BE2C (cell line): ENCODE data around the gene CCDC157.

Source experiments
- DNase-seq: peaks from one replicate; pipeline ENCODE4 v3.0.0-alpha.2; 2020
- H3K27me3 ChIP-seq: fragments of 250-450 bp; sonication (Bioruptor Pico); 2 replicates; pipeline ENCODE4 v1.5.1; 2020; ENCODE audit warnings: mild to moderate bottlenecking
- H3K36me3 ChIP-seq: fragments of 250-450 bp; sonication (Bioruptor Pico); 2 replicates; pipeline ENCODE4 v1.5.1; 2020; ENCODE audit warnings: mild to moderate bottlenecking
- H3K4me1 ChIP-seq: fragments of 250-450 bp; sonication (Bioruptor Pico); 2 replicates; pipeline ENCODE4 v1.5.1; 2020
- H3K4me3 ChIP-seq: 2 replicates; pipeline ENCODE4 v1.5.1; 2011; ENCODE audit warnings: low read depth, low read length
- H3K9me3 ChIP-seq: fragments of 250-450 bp; sonication (Bioruptor Pico); 2 replicates; pipeline ENCODE4 v1.5.1; 2020
- TF ChIP-seq, protein P1 (sequence below): IDR thresholded peaks from 2 replicates; pipeline ENCODE4 v1.5.1; 2012; ENCODE audit warnings: mild to moderate bottlenecking, low read depth, low read length

CCDC157 gene

DNA sequence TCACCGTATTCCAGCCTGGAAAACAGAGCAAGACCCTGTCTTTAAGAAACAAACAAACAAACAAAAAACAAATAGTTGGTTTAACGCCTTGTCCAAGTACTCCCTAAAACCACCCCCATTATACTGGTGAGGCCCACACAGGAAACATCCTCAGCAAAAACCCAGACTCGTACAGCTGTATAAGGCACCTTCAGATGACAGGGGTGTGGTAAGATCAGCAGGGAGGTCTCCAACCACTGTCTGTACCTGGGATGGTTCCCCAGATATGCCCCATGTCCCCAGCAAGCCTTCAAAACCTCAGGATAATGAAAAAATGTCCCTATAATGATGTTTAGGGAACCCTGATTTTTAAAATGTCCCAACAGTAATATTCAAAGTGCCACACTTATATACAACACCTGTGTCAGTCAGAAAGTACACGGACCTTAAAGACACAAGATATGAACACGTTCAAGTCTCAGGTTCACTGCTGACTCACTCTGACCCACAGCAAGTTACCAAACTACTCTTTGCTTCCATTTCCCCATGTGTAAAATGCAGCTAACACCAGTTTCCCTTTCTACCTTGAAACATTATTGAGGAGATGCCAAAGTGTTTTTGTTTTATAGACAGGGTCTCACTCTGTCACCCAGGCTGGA lies 9.4 kb upstream of the CCDC157 start:
- DNase-seq = no peak
- TF ChIP-seq, protein P1, sequence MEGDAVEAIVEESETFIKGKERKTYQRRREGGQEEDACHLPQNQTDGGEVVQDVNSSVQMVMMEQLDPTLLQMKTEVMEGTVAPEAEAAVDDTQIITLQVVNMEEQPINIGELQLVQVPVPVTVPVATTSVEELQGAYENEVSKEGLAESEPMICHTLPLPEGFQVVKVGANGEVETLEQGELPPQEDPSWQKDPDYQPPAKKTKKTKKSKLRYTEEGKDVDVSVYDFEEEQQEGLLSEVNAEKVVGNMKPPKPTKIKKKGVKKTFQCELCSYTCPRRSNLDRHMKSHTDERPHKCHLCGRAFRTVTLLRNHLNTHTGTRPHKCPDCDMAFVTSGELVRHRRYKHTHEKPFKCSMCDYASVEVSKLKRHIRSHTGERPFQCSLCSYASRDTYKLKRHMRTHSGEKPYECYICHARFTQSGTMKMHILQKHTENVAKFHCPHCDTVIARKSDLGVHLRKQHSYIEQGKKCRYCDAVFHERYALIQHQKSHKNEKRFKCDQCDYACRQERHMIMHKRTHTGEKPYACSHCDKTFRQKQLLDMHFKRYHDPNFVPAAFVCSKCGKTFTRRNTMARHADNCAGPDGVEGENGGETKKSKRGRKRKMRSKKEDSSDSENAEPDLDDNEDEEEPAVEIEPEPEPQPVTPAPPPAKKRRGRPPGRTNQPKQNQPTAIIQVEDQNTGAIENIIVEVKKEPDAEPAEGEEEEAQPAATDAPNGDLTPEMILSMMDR = no peak
- Histone ChIP-seq H3K27me3 (no peaks in the 10 kb centered on the region), H3K4me1 (no peaks in the 10 kb centered on the region), H3K9me3 (no peaks in the 10 kb centered on the region), H3K4me3 (no peak overlapping the region), H3K36me3 (peaks cover 77% of the 10 kb centered on the region)

DNA sequence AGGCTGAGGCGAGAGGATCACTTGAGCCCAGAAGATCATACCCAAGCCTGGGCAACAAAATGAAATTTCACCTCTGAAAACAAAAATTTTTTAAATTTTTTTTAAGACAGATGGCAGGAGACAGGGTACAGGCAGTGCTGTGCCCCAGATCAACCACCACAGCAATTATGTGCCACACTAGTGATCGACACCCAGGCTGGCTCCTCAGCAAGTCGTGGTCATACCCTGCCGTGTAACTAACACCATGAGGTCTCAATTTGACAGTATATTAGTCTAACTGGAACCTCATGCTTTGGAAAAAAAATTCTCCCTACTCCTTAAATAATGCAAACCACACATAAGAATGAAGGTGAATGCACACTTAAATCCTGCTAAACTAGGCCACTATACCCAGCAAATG lies 8.4 kb upstream of the CCDC157 start:
- Histone ChIP-seq H3K36me3 (peaks cover 76% of the 10 kb centered on the region), H3K4me3 (no peak overlapping the region)

DNA sequence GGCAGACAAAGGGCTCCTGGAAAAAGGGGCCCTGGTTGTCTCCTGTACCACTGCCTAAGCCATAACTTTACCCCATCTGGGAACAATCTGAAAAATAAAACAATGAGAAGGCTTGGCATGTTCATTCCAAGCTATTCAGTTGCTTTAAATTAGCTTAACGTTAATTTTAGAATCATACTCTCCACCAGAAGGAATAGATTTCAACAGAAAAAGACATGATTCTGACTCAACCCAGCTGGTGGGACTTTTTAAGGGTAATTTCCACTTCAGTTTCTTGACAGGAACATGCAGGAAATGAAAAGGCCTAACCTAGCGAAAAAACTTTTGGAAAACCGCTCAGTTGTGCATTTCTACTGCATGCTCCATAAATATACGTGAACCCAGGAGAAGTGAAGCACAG lies 8.0 kb upstream of the CCDC157 start:
- Histone ChIP-seq H3K4me3 (no peak overlapping the region), H3K4me1 (no peaks in the 10 kb centered on the region), H3K36me3 (peaks cover 72% of the 10 kb centered on the region), H3K9me3 (no peaks in the 10 kb centered on the region), H3K27me3 (no peaks in the 10 kb centered on the region)
- TF ChIP-seq, protein P1 = no peak
- no peak for DNase-seq

More for the DNA sequence above, 8.4 kb upstream of the CCDC157 start:
- no peaks in the 10 kb centered on the region for H3K9me3 ChIP-seq
- TF ChIP-seq, protein P1 = no peak
- H3K4me1 ChIP-seq = no peaks in the 10 kb centered on the region
- no peak for DNase-seq
- no peaks in the 10 kb centered on the region for H3K27me3 ChIP-seq

DNA sequence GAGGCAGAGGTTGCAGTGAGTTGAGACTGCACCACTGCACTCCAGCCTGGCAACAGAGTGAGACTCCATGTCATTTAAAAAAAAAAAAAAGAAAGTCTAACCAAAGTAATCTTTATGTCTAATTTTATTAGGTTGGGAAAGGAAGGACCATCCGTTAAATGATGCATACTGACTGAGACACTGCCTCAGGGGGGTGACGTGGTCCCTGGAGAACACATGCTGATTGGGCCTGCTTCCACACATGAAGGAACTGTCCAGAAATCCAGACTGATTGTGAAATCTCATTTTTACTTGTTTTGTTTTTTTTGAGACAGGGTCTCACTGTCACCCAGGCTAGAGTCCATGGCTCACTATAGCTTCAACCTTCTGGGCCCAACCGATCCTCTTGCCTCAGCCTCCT lies 5.6 kb upstream of the CCDC157 start:
- Histone ChIP-seq H3K9me3 (no peaks in the 10 kb centered on the region), H3K36me3 (peaks cover 48% of the 10 kb centered on the region), H3K27me3 (no peaks in the 10 kb centered on the region), H3K4me1 (no peaks in the 10 kb centered on the region), H3K4me3 (no peak overlapping the region)
- TF ChIP-seq, protein P1 = no peak
- DNase-seq = no peak

DNA sequence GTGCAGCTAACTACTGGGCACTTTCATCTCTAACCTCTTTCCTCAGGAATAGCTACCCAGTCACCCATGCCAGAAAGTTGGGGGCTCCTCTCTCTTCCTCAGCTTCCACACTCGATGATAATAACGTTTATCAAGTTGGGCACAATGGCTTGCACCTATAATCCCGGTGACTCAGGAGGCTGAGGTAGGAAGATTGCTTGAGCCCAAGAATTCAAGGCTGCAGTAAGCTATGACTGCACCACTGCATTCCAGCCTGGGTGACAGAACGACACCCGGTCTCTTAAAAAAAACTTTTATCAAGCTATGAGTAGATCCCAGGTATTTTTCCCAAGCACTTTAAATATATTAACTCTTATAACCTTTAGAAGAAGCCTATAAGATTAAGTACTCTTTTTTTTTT lies 2.2 kb upstream of the CCDC157 start:
- no peak for DNase-seq
- no peaks in the 10 kb centered on the region for H3K9me3 ChIP-seq
- peaks cover 29% of the 10 kb centered on the region for H3K36me3 ChIP-seq
- H3K27me3 ChIP-seq = no peaks in the 10 kb centered on the region
- no peaks in the 10 kb centered on the region for H3K4me1 ChIP-seq
- H3K4me3 ChIP-seq = no peak overlapping the region
- TF ChIP-seq, protein P1 = no peak

DNA sequence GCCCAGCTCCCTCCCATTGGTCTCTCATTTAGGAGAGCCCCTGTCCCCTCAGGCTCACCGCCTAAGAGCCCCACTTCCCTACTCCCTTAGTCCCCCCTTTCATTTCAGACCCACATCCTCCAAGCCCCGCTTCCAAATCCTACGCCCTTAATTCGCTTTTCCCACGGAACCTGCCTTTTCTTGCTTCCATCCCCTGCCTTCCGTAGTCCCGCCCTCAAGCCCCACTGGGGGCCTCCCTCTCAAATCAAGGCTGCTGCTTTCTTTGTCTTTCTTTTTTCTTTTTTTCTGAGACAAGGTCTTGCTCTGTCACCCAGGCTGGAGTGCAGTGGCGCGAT lies 396 bp downstream of the CCDC157 start:
- TF ChIP-seq, protein P1 = no peak
- H3K4me1 ChIP-seq = no peaks in the 10 kb centered on the region

More for the DNA sequence above, 396 bp downstream of the CCDC157 start:
- H3K36me3 ChIP-seq = peaks cover 10% of the 10 kb centered on the region
- peak overlapping the region; percentile 99 for H3K4me3 ChIP-seq
- H3K27me3 ChIP-seq = no peaks in the 10 kb centered on the region
- H3K9me3 ChIP-seq = no peaks in the 10 kb centered on the region
- no peak for DNase-seq
